ENCODE measurements around the gene RAB17. TPM values are rescaled to one million over a fixed set of nuclear protein-coding genes. Genes with fewer than 3 reads are reported as not detected.

RAB17 gene
- total and polyA plus RNA-seq, 8 donors: 19.2 to 130 (median 30.7) TPM

GRCh38 chr2:237577458-237577857 lies 13.1 kb downstream of the RAB17 start:
- Histone ChIP-seq H3K27ac (no peak overlapping the region), H3K36me3 (peaks cover 0 to 16% (median 8%) of the 10 kb centered on the region in 3 donors), H3K9me3 (no peaks in the 10 kb centered on the region), H3K4me3 (no peak overlapping the region), H3K4me1 (peaks cover under 1 to 10% (median 3%) of the 10 kb centered on the region in 3 donors), H3K27me3 (no peaks in the 10 kb centered on the region)
- FAIRE-seq (no peak), DNase-seq (peak in 2 of 6 donors; percentile 5 to 45), ATAC-seq (no peak)
- intact Hi-C loops (cut with DNase I): loop anchor here in 2 of 3 donors (10.0 kb wide), 2 partner anchors 167 to 423 kb away; no protein-coding TSS in a partner anchor
- WGBS, 2 donors: 90 to 93% methylated on average over 10 of the region's 10 CpGs
- no peak for TF ChIP-seq CTCF (IDR thresholded peaks at IDR 0.05)

- 91 to 94% methylated on average over 9 of the region's 9 CpGs for WGBS, 2 donors
- no peaks in the 10 kb centered on the region for H3K27me3 ChIP-seq
- FAIRE-seq: no peak
- no peak for TF ChIP-seq CTCF (IDR thresholded peaks at IDR 0.05)
- H3K27ac ChIP-seq: no peak overlapping the region
- H3K4me1 ChIP-seq: peaks cover 0 to 9% (median 6%) of the 10 kb centered on the region in 3 donors
- peaks cover 0 to 16% (median 8%) of the 10 kb centered on the region in 3 donors for H3K36me3 ChIP-seq
- DNase-seq: peak in 2 of 6 donors; percentile 6 to 13
- intact Hi-C loops (cut with DNase I): loop anchor here in 2 of 3 donors (10.0 kb wide), 2 partner anchors 168 to 422 kb away; no protein-coding TSS in a partner anchor
- ATAC-seq: no peak
- no peaks in the 10 kb centered on the region for H3K9me3 ChIP-seq
- H3K4me3 ChIP-seq: no peak overlapping the region
Observed at GRCh38 chr2:237576974-237577373, 13.6 kb downstream of the RAB17 start.

GRCh38 chr2:237575869-237576862 lies 14.4 kb downstream of the RAB17 start:
- intact Hi-C loops (cut with DNase I): loop anchor here in 2 of 3 donors (10.0 kb wide), 2 partner anchors 169 to 421 kb away; no protein-coding TSS in a partner anchor
- TF ChIP-seq CTCF (IDR thresholded peaks at IDR 0.05): no peak
- Histone ChIP-seq H3K9me3 (no peaks in the 10 kb centered on the region), H3K4me3 (no peak overlapping the region), H3K36me3 (peaks cover 0 to 16% (median 8%) of the 10 kb centered on the region in 3 donors), H3K27ac (no peak overlapping the region), H3K27me3 (no peaks in the 10 kb centered on the region), H3K4me1 (peaks cover 0 to 7% (median 6%) of the 10 kb centered on the region in 3 donors)
- no peak for ATAC-seq
- no peak for FAIRE-seq
- WGBS, 2 donors: 90 to 93% methylated on average over 27 of the region's 27 CpGs
- DNase-seq: peak in 1 of 6 donors; percentile 48

GRCh38 chr2:237574894-237575868 lies 15.4 kb downstream of the RAB17 start:
- no peaks in the 10 kb centered on the region for H3K27me3 ChIP-seq
- WGBS, 2 donors: 76 to 78% methylated on average over 25 of the region's 25 CpGs
- FAIRE-seq: no peak
- peaks cover 0 to 7% (median 6%) of the 10 kb centered on the region in 3 donors for H3K4me1 ChIP-seq
- no peak overlapping the region for H3K27ac ChIP-seq
- peak in 1 of 6 donors; percentile 54 for DNase-seq
- no peak for TF ChIP-seq CTCF (IDR thresholded peaks at IDR 0.05)
- no peak overlapping the region for H3K4me3 ChIP-seq
- peaks cover 0 to 16% (median 8%) of the 10 kb centered on the region in 3 donors for H3K36me3 ChIP-seq
- intact Hi-C loops (cut with DNase I): loop anchor here in 2 of 3 donors (5.0 to 10.0 kb wide), 4 partner anchors 63 to 420 kb away; no protein-coding TSS in a partner anchor
- peak in 2 of 4 donors; percentile 9 to 51 for ATAC-seq
- no peaks in the 10 kb centered on the region for H3K9me3 ChIP-seq

All from pancreas (tissue), 10 donors.